Measurements from ENCODE around the gene PRKCE. TPM values are rescaled to one million over a fixed set of nuclear protein-coding genes. Genes with fewer than 3 reads are reported as not detected.
A peak's percentile ranks its signal among the peaks of the same experiment; 100 is the strongest.

Gene PRKCE
- total and polyA plus RNA-seq, 2 experiments from 2014 or later, result 0.94 to 1.2 TPM

GRCh38 chr2:45968946-45969584 is 317.6 kb downstream of the PRKCE start:
- no peak for DNase-seq (ENCODE audit: low spot score)
- Histone ChIP-seq H2AFZ (no peak overlapping the region), H3K4me3 (no peak overlapping the region), H3K4me1 (ENCODE audit: insufficient read depth) (no peaks in the 10 kb centered on the region), H3K27ac (ENCODE audit: low read depth) (no peak overlapping the region), H3F3A (replicated peaks; ENCODE audit: low read depth) (no peaks in the 10 kb centered on the region), H3K79me2 (replicated peaks; ENCODE audit: insufficient read depth) (no peaks in the 10 kb centered on the region), H4K20me1 (replicated peaks; ENCODE audit: insufficient read depth) (no peaks in the 10 kb centered on the region), H3K4me2 (no peak overlapping the region), H3K27me3 (ENCODE audit: insufficient read depth) (no peaks in the 10 kb centered on the region), H3K36me3 (ENCODE audit: insufficient read depth) (no peaks in the 10 kb centered on the region), H3K9me2 (ENCODE audit: insufficient read depth) (0 out of 2 replicates have a peak, but pooled peaks cover 7% of the 10 kb centered on the region)
- Mint-ChIP-seq H3K36me3 (ENCODE audit: low read depth) (no peaks in the 10 kb centered on the region), H3K4me1 (peaks cover 9% of the 10 kb centered on the region; the same call in 2 of the 3 replicates), H3K4me3 (no peak overlapping the region), H3K27me3 (ENCODE audit: insufficient read depth, low read depth, poor library complexity) (no peaks in the 10 kb centered on the region), H3K9me3 (no peaks in the 10 kb centered on the region), H3K27ac (no peak overlapping the region)
- ATAC-seq, result no peak
- TF ChIP-seq ZNF462 (CRISPR knock-in tag; IDR thresholded peaks at IDR 0.05) (no peak), CTCF (conservative IDR thresholded peaks at IDR 0.05; ENCODE audit: low read depth in 2 of 2) (no peak)

GRCh38 chr2:45973426-45973825 is 322.0 kb downstream of the PRKCE start:
- Mint-ChIP-seq H3K27me3 (ENCODE audit: insufficient read depth, low read depth, poor library complexity) (no peaks in the 10 kb centered on the region), H3K4me3 (no peak overlapping the region), H3K36me3 (ENCODE audit: low read depth) (no peaks in the 10 kb centered on the region), H3K4me1 (peaks cover 6% of the 10 kb centered on the region; the same call in 2 of the 3 replicates), H3K9me3 (no peaks in the 10 kb centered on the region), H3K27ac (no peak overlapping the region)
- Histone ChIP-seq H3K27me3 (ENCODE audit: insufficient read depth) (no peaks in the 10 kb centered on the region), H3K4me3 (no peak overlapping the region), H3K79me2 (replicated peaks; ENCODE audit: insufficient read depth) (no peaks in the 10 kb centered on the region), H3F3A (replicated peaks; ENCODE audit: low read depth) (no peaks in the 10 kb centered on the region), H3K27ac (ENCODE audit: low read depth) (no peak overlapping the region), H2AFZ (no peak overlapping the region), H4K20me1 (replicated peaks; ENCODE audit: insufficient read depth) (no peaks in the 10 kb centered on the region), H3K4me1 (ENCODE audit: insufficient read depth) (no peaks in the 10 kb centered on the region), H3K36me3 (ENCODE audit: insufficient read depth) (no peaks in the 10 kb centered on the region), H3K9me2 (ENCODE audit: insufficient read depth) (no peaks in the 10 kb centered on the region), H3K4me2 (no peak overlapping the region)
- ATAC-seq, result peak; percentile 36; the same call in 1 of the 3 replicates
- no peak for DNase-seq (ENCODE audit: low spot score)
- TF ChIP-seq NANOG (IDR thresholded peaks at IDR 0.05; ENCODE audit: borderline replicate concordance), result no peak
- TF ChIP-seq ZNF462 (CRISPR knock-in tag; IDR thresholded peaks at IDR 0.05), result no peak
